AG08396 (cell line): ENCODE data around the gene TPM3.
"Not testable (repeated sequence)": the region's sequence is repeated elsewhere in the genome, so short reads cannot be mapped to it uniquely, and the experiment has no call there.

Experiments used
- DNase-seq: peaks from one replicate; pipeline ENCODE4 v3.0.0; 2012; ENCODE audit warnings: low spot score, mixed read lengths

TPM3 gene

DNA sequence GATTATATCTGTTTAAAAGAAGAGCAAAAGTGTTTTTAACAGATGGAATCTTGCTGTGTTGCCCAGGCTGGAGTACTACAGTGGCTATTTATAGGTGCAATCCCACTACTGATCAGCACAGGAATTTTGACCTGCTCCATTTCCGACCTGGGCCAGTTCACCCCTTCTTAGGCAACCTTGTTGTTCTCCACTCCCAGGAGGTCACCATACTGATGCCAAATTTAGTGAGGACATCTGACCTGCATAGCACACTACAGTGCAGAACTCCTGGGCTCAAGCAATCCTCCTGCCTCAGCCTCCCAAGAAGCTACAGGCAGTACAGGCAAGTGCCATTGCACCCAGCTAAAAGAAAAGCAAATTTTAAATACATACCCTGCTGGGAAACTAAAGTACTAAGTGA lies 25.7 kb downstream of the TPM3 start:
- DNase-seq, result no peak

DNA sequence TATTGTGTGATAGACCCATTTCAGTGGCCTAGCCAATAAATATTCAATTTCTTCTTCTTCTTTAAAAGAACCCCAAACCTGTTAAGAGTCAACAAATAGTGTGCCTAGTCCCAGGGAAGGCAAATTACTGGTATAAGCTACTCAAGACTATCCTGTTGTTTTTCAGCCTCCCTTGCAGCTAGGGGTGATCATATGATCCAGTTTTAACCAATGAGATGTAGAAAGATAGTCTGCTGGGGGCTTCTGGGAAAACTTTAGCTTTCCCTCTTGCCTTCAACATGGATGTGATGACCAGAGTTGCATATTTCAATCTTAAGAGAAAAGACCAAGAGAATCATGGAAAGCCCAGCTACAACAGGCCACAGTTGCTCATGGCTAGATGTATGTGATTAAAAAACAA lies 32.3 kb downstream of the TPM3 start:
- DNase-seq, result no peak

- no peak for DNase-seq
These were observed 33.4 kb downstream of the TPM3 start for GRCh38 chr1:154158307-154159125.

DNA sequence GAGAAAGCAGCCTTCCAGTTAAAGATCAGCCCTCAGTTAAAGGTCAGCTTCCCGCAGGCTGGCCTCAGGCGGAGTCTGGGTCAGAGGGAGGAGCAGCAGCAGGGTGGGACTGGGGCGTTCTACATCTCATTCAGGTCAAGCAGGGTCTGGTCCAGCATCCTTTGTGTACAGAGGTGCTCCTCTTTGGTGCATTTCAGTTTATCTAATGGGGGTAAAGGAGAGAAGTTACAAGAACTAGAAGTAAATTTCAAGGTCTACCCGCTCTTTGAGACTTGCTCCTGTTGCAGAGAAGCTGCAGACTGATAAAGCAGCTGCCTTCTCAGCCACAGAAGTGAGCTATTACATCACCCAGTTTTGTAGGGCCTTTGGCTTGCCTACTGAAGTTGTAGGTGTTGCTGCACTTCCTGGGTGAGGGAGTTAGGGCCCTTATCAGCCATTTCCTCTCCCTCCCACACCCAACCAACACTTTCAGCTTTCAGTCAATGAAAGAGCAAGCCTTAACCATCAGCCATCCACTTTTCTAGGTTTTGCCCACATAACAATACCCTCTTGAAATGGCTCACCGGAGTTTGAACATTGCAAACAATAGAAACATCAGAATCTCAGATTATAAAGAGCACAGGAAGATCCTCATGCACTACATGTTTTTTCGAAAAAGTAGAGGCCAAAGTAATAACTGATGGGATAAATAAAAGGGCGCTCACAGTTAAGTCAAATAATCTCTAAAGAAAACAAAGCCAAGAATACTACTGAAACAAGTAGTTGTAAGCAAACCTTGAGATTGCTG lies 34.2 kb downstream of the TPM3 start:
- no peak for DNase-seq

DNA sequence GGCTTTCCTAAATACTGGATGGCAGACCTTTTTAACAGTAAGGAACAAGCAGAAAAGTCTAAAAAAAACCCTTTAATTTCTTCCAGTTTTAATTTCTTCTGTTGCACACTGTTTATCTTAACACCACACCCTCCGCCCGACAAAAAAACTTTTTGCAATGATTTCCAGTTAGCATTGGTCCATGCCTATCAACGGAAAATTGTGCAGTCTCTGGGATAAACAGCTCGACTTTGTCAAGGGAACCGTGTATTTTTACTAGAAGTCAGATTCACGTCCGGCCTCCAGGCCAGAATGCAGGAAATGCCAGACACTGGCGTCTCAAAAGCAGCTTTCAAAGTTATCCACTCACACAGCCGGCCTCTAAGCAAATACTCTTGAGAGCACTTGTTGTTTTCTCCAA lies 36.6 kb downstream of the TPM3 start:
- DNase-seq, result peak; percentile 49

GRCh38 chr1:154154534-154155191 lies 37.2 kb downstream of the TPM3 start, which contains the start of gene NUP210L:
Gene NUP210L (minus strand): TSS chr1:154155073.
- DNase-seq, result peak; percentile 63

GRCh38 chr1:154154053-154154452 lies 37.8 kb downstream of the TPM3 start:
- DNase-seq, result no peak

- no peak for DNase-seq
These were observed 40.6 kb downstream of the TPM3 start for GRCh38 chr1:154151311-154151710.

GRCh38 chr1:154148807-154149206 lies 43.1 kb downstream of the TPM3 start:
- DNase-seq, result no peak

DNA sequence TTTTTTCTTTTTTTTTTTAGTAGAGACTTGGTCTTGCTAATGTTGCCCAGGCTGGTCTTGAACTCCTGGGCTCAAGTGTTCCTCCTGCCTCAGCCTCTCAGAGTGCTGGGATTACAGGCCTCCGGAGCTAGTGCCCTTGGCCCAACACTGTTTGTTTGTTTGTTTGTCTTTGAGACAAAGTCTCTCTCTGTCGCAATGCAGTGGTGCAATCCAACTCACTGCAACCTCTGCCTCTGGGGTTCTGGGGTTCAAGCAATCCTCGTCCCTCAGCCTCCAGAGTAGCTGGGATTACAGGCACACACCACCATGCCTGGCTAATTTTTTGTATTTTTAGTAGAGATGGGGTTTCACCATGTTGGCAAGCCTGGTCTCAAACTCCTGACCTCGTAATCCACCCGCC lies 44.4 kb downstream of the TPM3 start:
- not testable (repeated sequence) for DNase-seq

GRCh38 chr1:154145986-154146385 lies 45.9 kb downstream of the TPM3 start:
- DNase-seq, result no peak

DNA sequence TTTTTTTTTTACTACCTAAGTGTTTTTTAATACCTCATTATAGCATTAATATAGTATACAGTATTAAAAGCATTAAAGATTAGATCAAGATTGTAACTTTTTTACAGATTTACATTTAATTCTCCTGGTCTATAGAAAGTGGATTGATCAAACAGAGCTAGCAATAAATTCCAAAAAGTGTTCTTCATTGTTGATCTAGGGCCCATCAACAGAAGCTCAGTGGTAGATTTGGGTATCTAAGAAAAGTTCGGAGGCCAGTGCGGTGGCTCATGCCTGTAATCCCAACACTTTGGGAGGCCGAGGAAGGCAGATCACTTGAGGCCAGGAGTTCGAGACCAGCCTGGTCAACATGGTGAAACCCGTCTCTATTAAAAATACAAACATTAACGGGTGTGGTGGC lies 49.5 kb downstream of the TPM3 start:
- DNase-seq, result no peak

GRCh38 chr1:154141240-154141639 lies 50.7 kb downstream of the TPM3 start:
- DNase-seq, result no peak

DNA sequence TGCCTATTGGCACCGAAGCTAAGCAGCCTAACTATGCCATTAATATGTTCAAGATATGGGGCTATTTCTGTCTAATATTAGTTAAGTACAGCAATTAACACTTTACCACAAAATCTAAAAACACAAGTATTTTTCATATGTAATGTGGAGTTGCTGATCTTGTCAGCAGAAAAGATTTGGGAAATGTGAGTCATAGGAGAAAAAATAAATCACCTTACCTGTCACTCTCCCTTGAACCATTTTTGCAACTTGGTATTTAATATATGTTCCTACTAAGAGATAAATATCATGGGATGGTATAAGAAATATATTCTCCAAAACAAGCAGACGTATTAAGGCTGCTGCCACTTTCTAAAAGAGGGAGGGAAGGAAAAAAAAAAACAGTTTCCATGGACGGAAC lies 54.0 kb downstream of the TPM3 start:
- no peak for DNase-seq

DNA sequence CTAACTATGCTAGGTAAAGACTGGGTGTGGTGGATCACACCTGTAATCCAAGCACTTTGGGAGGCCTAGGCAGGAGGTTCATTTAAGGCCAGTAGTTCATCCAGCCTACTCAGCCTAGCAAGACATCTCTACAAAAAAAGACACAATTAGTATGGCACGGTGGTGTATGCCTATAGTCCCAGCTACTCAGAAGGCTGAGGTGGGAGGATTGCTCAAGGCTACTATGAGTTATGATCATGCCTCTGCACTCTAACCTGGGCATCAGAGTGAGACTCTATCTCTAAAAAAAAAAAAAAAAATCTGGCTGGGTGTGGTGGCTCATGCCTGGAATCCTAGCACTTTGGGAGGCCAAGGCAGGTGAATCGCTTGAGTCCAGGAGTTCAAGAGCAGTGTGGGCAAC lies 58.6 kb downstream of the TPM3 start:
- no peak for DNase-seq

DNA sequence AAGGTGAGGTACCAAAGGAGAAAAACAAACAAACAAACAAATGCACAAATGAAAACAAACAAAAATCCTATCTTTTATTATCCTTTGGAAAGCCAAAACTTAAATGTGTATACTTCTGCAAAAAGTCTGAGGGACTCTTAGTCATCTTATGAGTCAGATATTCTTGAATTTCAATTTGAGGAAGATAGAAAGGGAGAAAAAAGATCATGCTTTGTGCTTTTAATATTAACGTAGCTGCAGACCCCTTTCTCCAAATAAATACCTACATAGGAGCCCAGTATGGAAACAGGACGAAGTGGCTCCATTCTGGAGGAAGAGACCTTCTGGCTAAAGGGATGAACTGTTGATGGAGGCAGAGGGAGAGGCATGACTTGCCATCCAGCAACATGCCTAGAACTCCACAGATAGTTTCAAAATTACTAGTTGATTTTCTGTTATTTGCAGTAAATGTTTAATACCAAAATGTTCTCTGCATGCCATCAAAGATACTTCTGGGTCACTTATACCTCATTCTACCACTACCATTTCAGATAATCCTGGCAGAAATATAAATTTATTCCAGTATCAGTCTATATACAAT lies 62.4 kb downstream of the TPM3 start:
- peak; percentile 23 for DNase-seq

- DNase-seq, result not testable (repeated sequence)
These were observed 68.7 kb downstream of the TPM3 start for GRCh38 chr1:154123205-154123604.

DNA sequence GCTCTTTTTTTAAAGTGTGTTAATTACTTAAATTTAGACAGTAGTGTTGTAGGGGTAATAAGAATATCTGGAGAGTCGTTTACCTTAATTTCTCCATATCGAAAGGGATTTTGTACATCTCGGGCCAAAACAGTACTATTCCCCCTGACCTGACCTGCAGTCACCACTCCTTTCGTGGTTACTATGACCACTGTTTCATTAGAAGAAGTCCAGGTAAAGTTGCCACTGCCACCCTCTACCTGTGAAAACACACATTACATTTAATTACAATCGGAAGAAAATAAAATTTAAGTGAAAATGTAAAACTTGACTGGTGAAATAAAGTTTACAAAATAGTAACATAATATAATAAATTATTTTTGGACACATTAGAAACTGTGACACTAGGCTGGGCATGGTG lies 74.3 kb downstream of the TPM3 start:
- DNase-seq, result no peak

- DNase-seq, result no peak
These were observed 76.7 kb downstream of the TPM3 start for GRCh38 chr1:154115180-154115579.
